Measurements from ENCODE around the gene ERGIC3. TPM values are rescaled to one million over a fixed set of nuclear protein-coding genes. Genes with fewer than 3 reads are reported as not detected.

The ERGIC3 gene
- polyA plus RNA-seq, 2 of the 4 experiments (the other 2 are of a cell fraction): 239 to 343 TPM

DNA sequence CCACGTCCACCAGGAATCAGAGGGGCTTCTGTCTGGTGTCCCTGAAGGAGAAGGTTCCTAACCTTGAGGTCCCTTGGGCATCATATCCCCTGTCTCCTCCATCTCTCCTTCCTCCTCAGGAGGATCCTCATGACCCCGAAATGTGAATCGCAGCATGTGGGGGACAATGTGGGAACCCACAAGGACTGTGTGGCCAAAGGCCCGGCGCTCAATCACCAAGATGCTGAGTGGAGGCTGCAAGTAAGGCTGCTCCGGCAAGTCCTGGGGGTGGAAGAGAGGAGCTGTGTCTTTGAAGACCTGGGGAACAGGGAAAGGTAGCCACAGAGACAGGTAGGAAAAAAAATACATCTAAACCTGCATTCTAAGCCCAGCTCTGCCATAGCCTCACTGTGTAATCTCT lies 37.3 kb downstream of the ERGIC3 start:
- TF ChIP-seq EHMT2 (IDR thresholded peaks at IDR 0.05; ENCODE audit: low read depth) (no peak), NR3C1 (IDR thresholded peaks at IDR 0.05) (no peak), GATA3 (IDR thresholded peaks at IDR 0.05; ENCODE audit: borderline replicate concordance) (no peak)
- TF ChIP-seq, protein P1, sequence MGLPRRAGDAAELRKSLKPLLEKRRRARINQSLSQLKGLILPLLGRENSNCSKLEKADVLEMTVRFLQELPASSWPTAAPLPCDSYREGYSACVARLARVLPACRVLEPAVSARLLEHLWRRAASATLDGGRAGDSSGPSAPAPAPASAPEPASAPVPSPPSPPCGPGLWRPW (IDR thresholded peaks at IDR 0.05): no peak
- TF ChIP-seq, protein P2, sequence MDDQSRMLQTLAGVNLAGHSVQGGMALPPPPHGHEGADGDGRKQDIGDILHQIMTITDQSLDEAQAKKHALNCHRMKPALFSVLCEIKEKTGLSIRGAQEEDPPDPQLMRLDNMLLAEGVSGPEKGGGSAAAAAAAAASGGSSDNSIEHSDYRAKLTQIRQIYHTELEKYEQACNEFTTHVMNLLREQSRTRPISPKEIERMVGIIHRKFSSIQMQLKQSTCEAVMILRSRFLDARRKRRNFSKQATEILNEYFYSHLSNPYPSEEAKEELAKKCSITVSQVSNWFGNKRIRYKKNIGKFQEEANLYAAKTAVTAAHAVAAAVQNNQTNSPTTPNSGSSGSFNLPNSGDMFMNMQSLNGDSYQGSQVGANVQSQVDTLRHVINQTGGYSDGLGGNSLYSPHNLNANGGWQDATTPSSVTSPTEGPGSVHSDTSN (IDR thresholded peaks at IDR 0.05): no peak
- 0 out of 3 replicates have a peak, but pooled peaks cover 4% of the 10 kb centered on the region for H3K4me1 ChIP-seq
- H3K4me3 ChIP-seq: no peak overlapping the region
- 96% methylated on average over 6 of the region's 6 CpGs for WGBS (ENCODE audit: missing lambda C conversion rate)
- H3K27ac ChIP-seq: no peak overlapping the region
- H3K4me2 ChIP-seq: no peak overlapping the region
- ChIA-PET POLR2A (interaction anchor here (0.5 kb wide), 1 partner anchor 133 kb away, joined by 5 read pairs; no protein-coding TSS in a partner anchor), CTCF (interaction anchor here (0.9 to 1.2 kb wide), 3 partner anchors 11 to 13 kb away, joined by 3 read pairs; no protein-coding TSS in a partner anchor)
- H3K9me3 ChIP-seq: peaks cover 3% of the 10 kb centered on the region; the same call in 1 of the 3 replicates
- ATAC-seq (no peak), DNase-seq (ENCODE audit: low read depth in 1 of 2, low spot score in 1 of 2) (no peak), FAIRE-seq (no peak)

DNA sequence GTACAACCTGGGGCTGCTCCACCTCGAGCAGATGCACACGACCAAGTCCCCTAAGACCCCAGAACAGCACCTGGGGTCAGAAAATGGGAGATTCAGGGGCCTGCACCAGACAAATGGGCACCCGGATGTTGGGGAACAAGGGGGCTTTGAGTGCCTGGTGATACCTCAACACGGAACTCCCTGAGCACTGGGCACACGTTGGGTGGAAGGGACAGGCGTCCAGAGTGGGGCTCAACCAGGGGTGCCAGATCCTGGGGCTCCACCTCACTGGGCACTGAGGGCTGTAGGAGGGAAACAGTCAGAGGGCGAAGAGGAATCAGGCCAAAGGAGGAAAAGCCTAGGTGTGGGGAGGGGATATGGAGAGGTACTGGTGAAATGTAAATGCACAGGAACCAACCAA lies 40.3 kb downstream of the ERGIC3 start:
- Histone ChIP-seq H3K9me3 (peaks cover 3% of the 10 kb centered on the region; the same call in 1 of the 3 replicates), H3K4me1 (0 out of 3 replicates have a peak, but pooled peaks cover 4% of the 10 kb centered on the region), H3K4me2 (no peak overlapping the region), H3K27ac (no peak overlapping the region), H3K4me3 (no peak overlapping the region)
- DNase-seq (ENCODE audit: low read depth in 1 of 2, low spot score in 1 of 2) (no peak), FAIRE-seq (no peak), ATAC-seq (no peak)
- ChIA-PET POLR2A (no interaction called here), CTCF (interaction anchor here (0.6 kb wide), 2 partner anchors 46 to 788 kb away, joined by 3 read pairs; no protein-coding TSS in a partner anchor)
- TF ChIP-seq, protein P3, sequence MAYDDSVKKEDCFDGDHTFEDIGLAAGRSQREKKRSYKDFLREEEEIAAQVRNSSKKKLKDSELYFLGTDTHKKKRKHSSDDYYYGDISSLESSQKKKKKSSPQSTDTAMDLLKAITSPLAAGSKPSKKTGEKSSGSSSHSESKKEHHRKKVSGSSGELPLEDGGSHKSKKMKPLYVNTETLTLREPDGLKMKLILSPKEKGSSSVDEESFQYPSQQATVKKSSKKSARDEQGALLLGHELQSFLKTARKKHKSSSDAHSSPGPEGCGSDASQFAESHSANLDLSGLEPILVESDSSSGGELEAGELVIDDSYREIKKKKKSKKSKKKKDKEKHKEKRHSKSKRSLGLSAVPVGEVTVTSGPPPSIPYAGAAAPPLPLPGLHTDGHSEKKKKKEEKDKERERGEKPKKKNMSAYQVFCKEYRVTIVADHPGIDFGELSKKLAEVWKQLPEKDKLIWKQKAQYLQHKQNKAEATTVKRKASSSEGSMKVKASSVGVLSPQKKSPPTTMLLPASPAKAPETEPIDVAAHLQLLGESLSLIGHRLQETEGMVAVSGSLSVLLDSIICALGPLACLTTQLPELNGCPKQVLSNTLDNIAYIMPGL (CRISPR knock-in tag; IDR thresholded peaks at IDR 0.05; ENCODE audit: borderline replicate concordance): no peak
- TF ChIP-seq ZNF302 (CRISPR knock-in tag; IDR thresholded peaks at IDR 0.05) (no peak), HOXB5 (CRISPR knock-in tag; IDR thresholded peaks at IDR 0.05) (no peak), NFE2L2 (conservative IDR thresholded peaks at IDR 0.05; ENCODE audit: low read length) (no peak), SREBF2 (IDR thresholded peaks at IDR 0.05) (no peak), HOXB13 (CRISPR knock-in tag; IDR thresholded peaks at IDR 0.05; ENCODE audit: low read depth) (no peak), CHD2 (IDR thresholded peaks at IDR 0.05; ENCODE audit: low read length, partially characterized antibody) (no peak), NPAS2 (CRISPR knock-in tag; IDR thresholded peaks at IDR 0.05; ENCODE audit: borderline replicate concordance) (no peak)
- WGBS (ENCODE audit: missing lambda C conversion rate): 84% methylated on average over 5 of the region's 7 CpGs

DNA sequence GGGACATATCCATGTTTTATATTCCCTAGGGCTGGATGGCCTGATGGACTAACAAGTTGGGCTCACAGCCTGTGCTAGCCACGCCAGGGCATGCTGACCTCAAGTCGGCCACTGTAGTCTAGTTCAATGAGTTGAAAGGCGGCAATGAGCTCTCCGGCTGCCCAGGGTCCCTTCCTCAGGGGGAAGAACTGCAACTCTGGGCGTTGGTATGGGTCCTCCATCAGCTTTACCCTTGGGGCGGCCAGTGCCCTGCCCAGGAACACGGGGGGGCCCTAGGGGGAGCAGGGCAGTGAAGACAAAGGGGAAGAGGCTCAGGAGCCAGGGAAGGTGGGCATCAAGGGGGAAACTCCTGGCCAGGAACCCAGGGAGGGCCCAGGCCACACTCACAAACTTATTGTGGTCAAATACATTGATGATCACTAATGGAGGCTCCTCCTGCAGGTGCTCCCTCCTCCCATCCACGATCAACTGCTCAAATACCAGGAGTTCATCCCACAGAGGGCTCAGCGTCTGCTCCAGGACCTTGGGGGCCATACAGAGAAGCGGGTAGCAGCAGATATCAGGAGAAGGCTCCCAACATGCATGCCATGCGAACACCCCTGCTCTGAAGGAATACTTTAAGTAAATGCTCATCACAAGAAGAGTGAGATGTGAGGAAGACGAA lies 41.0 kb downstream of the ERGIC3 start:
- WGBS (ENCODE audit: missing lambda C conversion rate): 75% methylated on average over 10 of the region's 12 CpGs
- TF ChIP-seq HOXB13 (CRISPR knock-in tag; IDR thresholded peaks at IDR 0.05; ENCODE audit: low read depth) (no peak), CEBPB (IDR thresholded peaks at IDR 0.05) (no peak), EHMT2 (IDR thresholded peaks at IDR 0.05; ENCODE audit: low read depth) (no peak), EHF (CRISPR knock-in tag; IDR thresholded peaks at IDR 0.05) (no peak), RARB (CRISPR knock-in tag; IDR thresholded peaks at IDR 0.05) (no peak), NR3C1 (IDR thresholded peaks at IDR 0.05) (no peak), FOSB (CRISPR knock-in tag; IDR thresholded peaks at IDR 0.05) (no peak), FOSL2 (IDR thresholded peaks at IDR 0.05) (no peak), FOSL2 (CRISPR knock-in tag; IDR thresholded peaks at IDR 0.05) (no peak), ZC3H11A (IDR thresholded peaks at IDR 0.05) (no peak), CHD2 (IDR thresholded peaks at IDR 0.05; ENCODE audit: low read length, partially characterized antibody) (no peak)
- TF ChIP-seq, protein P4, sequence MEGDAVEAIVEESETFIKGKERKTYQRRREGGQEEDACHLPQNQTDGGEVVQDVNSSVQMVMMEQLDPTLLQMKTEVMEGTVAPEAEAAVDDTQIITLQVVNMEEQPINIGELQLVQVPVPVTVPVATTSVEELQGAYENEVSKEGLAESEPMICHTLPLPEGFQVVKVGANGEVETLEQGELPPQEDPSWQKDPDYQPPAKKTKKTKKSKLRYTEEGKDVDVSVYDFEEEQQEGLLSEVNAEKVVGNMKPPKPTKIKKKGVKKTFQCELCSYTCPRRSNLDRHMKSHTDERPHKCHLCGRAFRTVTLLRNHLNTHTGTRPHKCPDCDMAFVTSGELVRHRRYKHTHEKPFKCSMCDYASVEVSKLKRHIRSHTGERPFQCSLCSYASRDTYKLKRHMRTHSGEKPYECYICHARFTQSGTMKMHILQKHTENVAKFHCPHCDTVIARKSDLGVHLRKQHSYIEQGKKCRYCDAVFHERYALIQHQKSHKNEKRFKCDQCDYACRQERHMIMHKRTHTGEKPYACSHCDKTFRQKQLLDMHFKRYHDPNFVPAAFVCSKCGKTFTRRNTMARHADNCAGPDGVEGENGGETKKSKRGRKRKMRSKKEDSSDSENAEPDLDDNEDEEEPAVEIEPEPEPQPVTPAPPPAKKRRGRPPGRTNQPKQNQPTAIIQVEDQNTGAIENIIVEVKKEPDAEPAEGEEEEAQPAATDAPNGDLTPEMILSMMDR (IDR thresholded peaks at IDR 0.05): no peak
- TF ChIP-seq, protein P1 (IDR thresholded peaks at IDR 0.05): no peak
- TF ChIP-seq, protein P5, sequence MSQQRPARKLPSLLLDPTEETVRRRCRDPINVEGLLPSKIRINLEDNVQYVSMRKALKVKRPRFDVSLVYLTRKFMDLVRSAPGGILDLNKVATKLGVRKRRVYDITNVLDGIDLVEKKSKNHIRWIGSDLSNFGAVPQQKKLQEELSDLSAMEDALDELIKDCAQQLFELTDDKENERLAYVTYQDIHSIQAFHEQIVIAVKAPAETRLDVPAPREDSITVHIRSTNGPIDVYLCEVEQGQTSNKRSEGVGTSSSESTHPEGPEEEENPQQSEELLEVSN (IDR thresholded peaks at IDR 0.05; ENCODE audit: borderline replicate concordance, low read depth): no peak
- TF ChIP-seq, protein P6, sequence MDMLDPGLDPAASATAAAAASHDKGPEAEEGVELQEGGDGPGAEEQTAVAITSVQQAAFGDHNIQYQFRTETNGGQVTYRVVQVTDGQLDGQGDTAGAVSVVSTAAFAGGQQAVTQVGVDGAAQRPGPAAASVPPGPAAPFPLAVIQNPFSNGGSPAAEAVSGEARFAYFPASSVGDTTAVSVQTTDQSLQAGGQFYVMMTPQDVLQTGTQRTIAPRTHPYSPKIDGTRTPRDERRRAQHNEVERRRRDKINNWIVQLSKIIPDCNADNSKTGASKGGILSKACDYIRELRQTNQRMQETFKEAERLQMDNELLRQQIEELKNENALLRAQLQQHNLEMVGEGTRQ (IDR thresholded peaks at IDR 0.05): no peak
- DNase-seq (ENCODE audit: low read depth in 1 of 2, low spot score in 1 of 2) (no peak), FAIRE-seq (no peak), ATAC-seq (no peak; a peak in 1 of 6 replicates)
- ChIA-PET POLR2A (no interaction called here), CTCF (interaction anchor here (0.6 to 1.6 kb wide), 2 partner anchors 10 to 46 kb away, joined by 3 to 4 read pairs; no protein-coding TSS in a partner anchor)
- H3K9me3 ChIP-seq: peaks cover 3% of the 10 kb centered on the region; the same call in 1 of the 3 replicates
- H3K4me1 ChIP-seq: 0 out of 3 replicates have a peak, but pooled peaks cover 4% of the 10 kb centered on the region
- H3K27ac ChIP-seq: no peak overlapping the region
- H3K4me3 ChIP-seq: no peak overlapping the region
- H3K4me2 ChIP-seq: no peak overlapping the region

All from A549 (cell line).